ENCODE results near the gene ZNF563.
"Not testable (repeated sequence)": the region's sequence is repeated elsewhere in the genome, so short reads cannot be mapped to it uniquely, and the experiment has no call there.

The ZNF563 gene

GRCh38 chr19:12350185-12350889 lies 16.9 kb upstream of the ZNF563 start:
- H3K36me3 ChIP-seq (ENCODE audit: control insufficient read depth, insufficient read depth, low read length) = peaks cover 15% of the 10 kb centered on the region
- H3K27me3 ChIP-seq (ENCODE audit: control insufficient read depth, insufficient read depth, low read length) = no peaks in the 10 kb centered on the region
- 0 out of 2 replicates have a peak overlapping the region, but pooled peaks have one; percentile 27 for H3K4me3 ChIP-seq (ENCODE audit: low read depth, low read length)
- peaks cover 89% of the 10 kb centered on the region for H3K9me3 ChIP-seq (ENCODE audit: control insufficient read depth, insufficient read depth, low read length)
- H3K9ac ChIP-seq (ENCODE audit: low read depth, low read length) = no peak overlapping the region
- H3K4me1 ChIP-seq (ENCODE audit: control insufficient read depth, insufficient read depth, low read length) = no peaks in the 10 kb centered on the region
- H3K27ac ChIP-seq (ENCODE audit: low read depth, low read length) = no peak overlapping the region

GRCh38 chr19:12346896-12347295 lies 13.5 kb upstream of the ZNF563 start:
- Histone ChIP-seq H3K4me3 (ENCODE audit: low read depth, low read length) (no peak overlapping the region), H3K4me1 (ENCODE audit: control insufficient read depth, insufficient read depth, low read length) (no peaks in the 10 kb centered on the region), H3K36me3 (ENCODE audit: control insufficient read depth, insufficient read depth, low read length) (peaks cover 15% of the 10 kb centered on the region), H3K9ac (ENCODE audit: low read depth, low read length) (no peak overlapping the region), H3K27ac (ENCODE audit: low read depth, low read length) (no peak overlapping the region), H3K27me3 (ENCODE audit: control insufficient read depth, insufficient read depth, low read length) (no peaks in the 10 kb centered on the region), H3K9me3 (ENCODE audit: control insufficient read depth, insufficient read depth, low read length) (peaks cover 76% of the 10 kb centered on the region)

DNA sequence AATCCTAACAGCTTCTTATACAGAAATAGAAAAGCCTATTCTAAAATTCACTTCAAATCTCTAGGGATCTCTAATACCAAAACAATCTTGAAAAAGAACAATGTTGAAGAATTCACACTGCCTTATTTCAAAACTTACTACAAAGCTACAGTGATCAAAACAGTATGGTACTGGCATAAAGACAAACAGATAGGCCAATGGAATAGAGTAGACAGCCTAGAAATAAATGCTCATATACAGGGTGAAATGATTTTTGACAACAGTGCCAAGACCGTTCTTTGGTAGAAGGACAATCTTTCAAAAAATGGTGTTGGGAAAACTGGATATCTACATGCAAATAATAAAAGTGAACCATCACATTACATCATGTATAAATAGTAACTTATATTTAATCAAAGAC lies 11.8 kb upstream of the ZNF563 start:
- peaks cover 7% of the 10 kb centered on the region; the same call in 1 of the 2 replicates for H3K36me3 ChIP-seq (ENCODE audit: control insufficient read depth, insufficient read depth, low read length)
- H3K9ac ChIP-seq (ENCODE audit: low read depth, low read length) = no peak overlapping the region
- H3K27ac ChIP-seq (ENCODE audit: low read depth, low read length) = no peak overlapping the region
- no peak overlapping the region for H3K4me3 ChIP-seq (ENCODE audit: low read depth, low read length)
- H3K27me3 ChIP-seq (ENCODE audit: control insufficient read depth, insufficient read depth, low read length) = no peaks in the 10 kb centered on the region
- H3K9me3 ChIP-seq (ENCODE audit: control insufficient read depth, insufficient read depth, low read length) = peaks cover 67% of the 10 kb centered on the region
- H3K4me1 ChIP-seq (ENCODE audit: control insufficient read depth, insufficient read depth, low read length) = no peaks in the 10 kb centered on the region

DNA sequence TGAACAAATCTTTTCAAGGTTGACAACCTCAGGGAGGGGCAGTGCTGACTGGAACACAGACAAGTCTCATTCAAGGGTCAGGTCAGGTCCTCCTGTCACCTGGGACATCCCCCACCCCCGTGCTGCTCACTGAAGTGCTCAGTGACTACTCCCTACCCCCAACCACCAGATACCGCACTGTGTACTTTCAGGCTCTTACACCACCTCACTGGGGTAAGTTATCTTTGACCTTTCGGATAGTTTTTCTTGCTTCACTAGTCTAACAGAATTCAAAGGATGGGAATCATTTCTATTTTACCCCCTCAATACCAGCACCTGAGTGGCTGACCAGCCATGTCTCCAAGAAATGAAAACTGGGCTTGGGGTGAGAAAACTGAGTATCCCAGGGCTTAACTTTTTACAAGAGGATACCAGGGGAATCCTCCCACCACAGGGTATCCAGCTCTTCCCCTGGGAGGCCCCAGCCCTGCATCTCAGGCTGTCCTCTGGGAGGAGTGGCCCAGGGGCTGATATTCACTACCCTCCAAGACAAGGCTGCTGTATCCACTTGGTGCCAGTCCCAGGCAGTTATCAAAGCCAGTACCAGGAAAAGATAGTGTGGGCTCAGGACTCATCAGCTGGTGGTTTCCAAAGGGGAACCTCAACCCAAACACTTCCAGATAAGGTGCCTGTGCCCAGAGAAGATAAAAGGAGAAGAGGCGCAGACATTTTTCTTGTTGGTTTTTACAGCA lies 2.1 kb downstream of the ZNF563 start:
- Histone ChIP-seq H3K27me3 (ENCODE audit: control insufficient read depth, insufficient read depth, low read length) (peaks cover 15% of the 10 kb centered on the region), H3K9ac (ENCODE audit: low read depth, low read length) (no peak overlapping the region), H3K36me3 (ENCODE audit: control insufficient read depth, insufficient read depth, low read length) (no peaks in the 10 kb centered on the region), H3K27ac (ENCODE audit: low read depth, low read length) (peak overlapping the region; percentile 12), H3K4me3 (ENCODE audit: low read depth, low read length) (no peak overlapping the region), H3K9me3 (ENCODE audit: control insufficient read depth, insufficient read depth, low read length) (peaks cover 13% of the 10 kb centered on the region), H3K4me1 (ENCODE audit: control insufficient read depth, insufficient read depth, low read length) (peaks cover 13% of the 10 kb centered on the region; the same call in 1 of the 2 replicates)

DNA sequence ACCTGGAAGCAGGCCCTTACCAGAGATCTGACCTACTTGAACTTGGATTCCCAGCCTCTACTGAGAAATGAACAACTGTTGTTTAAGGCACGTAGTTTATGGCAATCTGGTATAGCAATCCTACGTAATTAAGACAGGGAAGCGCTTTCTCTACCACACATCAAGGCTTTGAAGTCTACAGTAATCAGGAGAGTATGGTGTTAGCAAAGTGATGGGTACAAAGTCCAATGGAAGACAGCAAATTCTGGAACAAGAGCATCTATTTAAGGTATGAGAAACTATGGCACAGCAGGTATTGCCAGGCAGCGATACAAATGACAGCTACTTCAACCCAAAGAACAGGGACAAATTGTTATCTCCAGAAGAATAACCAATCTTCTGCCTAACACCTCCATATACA lies 3.1 kb downstream of the ZNF563 start:
- Histone ChIP-seq H3K9ac (ENCODE audit: low read depth, low read length) (no peak overlapping the region), H3K27me3 (ENCODE audit: control insufficient read depth, insufficient read depth, low read length) (peaks cover 15% of the 10 kb centered on the region), H3K4me3 (ENCODE audit: low read depth, low read length) (no peak overlapping the region), H3K27ac (ENCODE audit: low read depth, low read length) (no peak overlapping the region), H3K36me3 (ENCODE audit: control insufficient read depth, insufficient read depth, low read length) (no peaks in the 10 kb centered on the region), H3K9me3 (ENCODE audit: control insufficient read depth, insufficient read depth, low read length) (peaks cover 13% of the 10 kb centered on the region), H3K4me1 (ENCODE audit: control insufficient read depth, insufficient read depth, low read length) (peaks cover 13% of the 10 kb centered on the region; the same call in 1 of the 2 replicates)

- H3K4me3 ChIP-seq (ENCODE audit: low read depth, low read length) = no peak overlapping the region
- H3K9me3 ChIP-seq (ENCODE audit: control insufficient read depth, insufficient read depth, low read length) = peaks cover 34% of the 10 kb centered on the region
- no peak overlapping the region for H3K27ac ChIP-seq (ENCODE audit: low read depth, low read length)
- H3K4me1 ChIP-seq (ENCODE audit: control insufficient read depth, insufficient read depth, low read length) = no peaks in the 10 kb centered on the region
- no peaks in the 10 kb centered on the region for H3K27me3 ChIP-seq (ENCODE audit: control insufficient read depth, insufficient read depth, low read length)
- no peak overlapping the region for H3K9ac ChIP-seq (ENCODE audit: low read depth, low read length)
- H3K36me3 ChIP-seq (ENCODE audit: control insufficient read depth, insufficient read depth, low read length) = no peaks in the 10 kb centered on the region
Observed at GRCh38 chr19:12325690-12326089, 7.7 kb downstream of the ZNF563 start.

- Histone ChIP-seq H3K9me3 (ENCODE audit: control insufficient read depth, insufficient read depth, low read length) (peaks cover 50% of the 10 kb centered on the region), H3K36me3 (ENCODE audit: control insufficient read depth, insufficient read depth, low read length) (peaks cover 7% of the 10 kb centered on the region; the same call in 1 of the 2 replicates), H3K27ac (ENCODE audit: low read depth, low read length) (no peak overlapping the region), H3K27me3 (ENCODE audit: control insufficient read depth, insufficient read depth, low read length) (no peaks in the 10 kb centered on the region), H3K4me3 (ENCODE audit: low read depth, low read length) (no peak overlapping the region), H3K4me1 (ENCODE audit: control insufficient read depth, insufficient read depth, low read length) (no peaks in the 10 kb centered on the region), H3K9ac (ENCODE audit: low read depth, low read length) (no peak overlapping the region)
Observed at GRCh38 chr19:12318782-12319413, 14.5 kb downstream of the ZNF563 start.

- no peaks in the 10 kb centered on the region for H3K27me3 ChIP-seq (ENCODE audit: control insufficient read depth, insufficient read depth, low read length)
- no peak overlapping the region for H3K27ac ChIP-seq (ENCODE audit: low read depth, low read length)
- H3K4me1 ChIP-seq (ENCODE audit: control insufficient read depth, insufficient read depth, low read length) = no peaks in the 10 kb centered on the region
- H3K9ac ChIP-seq (ENCODE audit: low read depth, low read length) = no peak overlapping the region
- H3K4me3 ChIP-seq (ENCODE audit: low read depth, low read length) = no peak overlapping the region
- peaks cover 33% of the 10 kb centered on the region for H3K9me3 ChIP-seq (ENCODE audit: control insufficient read depth, insufficient read depth, low read length)
- peaks cover 7% of the 10 kb centered on the region; the same call in 1 of the 2 replicates for H3K36me3 ChIP-seq (ENCODE audit: control insufficient read depth, insufficient read depth, low read length)
Observed at GRCh38 chr19:12314553-12314952, 18.9 kb downstream of the ZNF563 start.

DNA sequence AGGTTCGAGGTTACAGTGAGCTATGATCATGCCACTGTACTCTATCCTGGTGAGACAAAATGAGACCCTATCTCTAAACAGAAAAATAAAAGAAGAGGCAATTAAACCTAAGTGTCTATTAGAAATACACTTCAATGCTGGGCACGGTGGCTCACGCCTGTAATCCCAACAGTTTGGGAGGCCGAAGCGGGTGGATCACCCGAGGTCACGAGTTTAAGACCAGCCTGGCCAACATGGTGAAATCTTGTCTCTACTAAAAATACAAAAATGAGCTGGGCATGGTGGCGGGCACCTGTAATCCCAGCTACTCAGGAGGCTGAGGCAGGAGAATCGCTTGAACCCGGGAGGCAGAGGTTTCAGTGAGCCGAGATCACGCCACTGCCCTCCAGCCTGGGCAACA lies 24.5 kb downstream of the ZNF563 start:
- peaks cover 27% of the 10 kb centered on the region for H3K9me3 ChIP-seq (ENCODE audit: control insufficient read depth, insufficient read depth, low read length)
- H3K36me3 ChIP-seq (ENCODE audit: control insufficient read depth, insufficient read depth, low read length); H3K27ac ChIP-seq (ENCODE audit: low read depth, low read length); H3K4me3 ChIP-seq (ENCODE audit: low read depth, low read length); H3K9ac ChIP-seq (ENCODE audit: low read depth, low read length); H3K4me1 ChIP-seq (ENCODE audit: control insufficient read depth, insufficient read depth, low read length); H3K27me3 ChIP-seq (ENCODE audit: control insufficient read depth, insufficient read depth, low read length): not testable (repeated sequence)

DNA sequence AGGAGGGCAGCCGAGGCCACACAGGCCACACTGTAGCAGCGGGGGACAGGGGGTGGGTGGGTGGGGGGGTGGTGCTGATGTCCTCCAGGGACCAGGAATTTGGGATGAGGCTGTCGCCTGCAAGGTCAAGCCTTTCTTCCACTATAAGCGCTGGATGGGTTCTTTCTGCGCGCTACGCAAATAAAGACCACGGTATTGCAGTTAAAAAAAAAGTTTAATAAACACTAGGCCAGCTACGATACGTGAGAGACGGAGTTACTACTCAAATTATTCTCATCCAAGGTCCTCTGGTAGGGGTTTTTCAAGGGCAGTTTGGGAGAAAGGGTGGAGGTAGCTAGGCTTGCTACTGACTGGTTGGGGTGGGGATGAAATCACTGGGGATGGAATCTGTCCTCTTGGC lies 38.2 kb downstream of the ZNF563 start:
- H3K27ac ChIP-seq (ENCODE audit: low read depth, low read length) = peak overlapping the region; percentile 71
- H3K36me3 ChIP-seq (ENCODE audit: control insufficient read depth, insufficient read depth, low read length) = no peaks in the 10 kb centered on the region
- peak overlapping the region; percentile 95 for H3K4me3 ChIP-seq (ENCODE audit: low read depth, low read length)
- H3K4me1 ChIP-seq (ENCODE audit: control insufficient read depth, insufficient read depth, low read length) = peaks cover 5% of the 10 kb centered on the region
- H3K9ac ChIP-seq (ENCODE audit: low read depth, low read length) = no peak overlapping the region
- no peaks in the 10 kb centered on the region for H3K27me3 ChIP-seq (ENCODE audit: control insufficient read depth, insufficient read depth, low read length)
- H3K9me3 ChIP-seq (ENCODE audit: control insufficient read depth, insufficient read depth, low read length) = peaks cover 4% of the 10 kb centered on the region; the same call in 1 of the 2 replicates

Data from HUES48 (cell line).